Fibroblast of skin of back (primary cell): Measurements from ENCODE around the gene PALM2AKAP2. TPM values are rescaled to one million over a fixed set of nuclear protein-coding genes. Genes with fewer than 3 reads are reported as not detected.

Source experiments
- DNase-seq: peaks from one replicate; pipeline ENCODE4 v3.0.0-alpha.2; 2013
- polyA plus RNA-seq, 2 experiments: library from polyadenylated mRNA; unstranded; fragments of 120-200 nt; gene quantifications; one replicate each; pipeline ENCODE4 v1.2.1, GENCODE V29; 2013; ENCODE audit not compliant: insufficient read length in 2 of 2

PALM2AKAP2 gene
- 15.7 TPM for polyA plus RNA-seq (2013, experiment 1 of 2; ENCODE audit: insufficient read length)
- polyA plus RNA-seq (2013, experiment 2 of 2; ENCODE audit: insufficient read length): 18.9 TPM

DNA sequence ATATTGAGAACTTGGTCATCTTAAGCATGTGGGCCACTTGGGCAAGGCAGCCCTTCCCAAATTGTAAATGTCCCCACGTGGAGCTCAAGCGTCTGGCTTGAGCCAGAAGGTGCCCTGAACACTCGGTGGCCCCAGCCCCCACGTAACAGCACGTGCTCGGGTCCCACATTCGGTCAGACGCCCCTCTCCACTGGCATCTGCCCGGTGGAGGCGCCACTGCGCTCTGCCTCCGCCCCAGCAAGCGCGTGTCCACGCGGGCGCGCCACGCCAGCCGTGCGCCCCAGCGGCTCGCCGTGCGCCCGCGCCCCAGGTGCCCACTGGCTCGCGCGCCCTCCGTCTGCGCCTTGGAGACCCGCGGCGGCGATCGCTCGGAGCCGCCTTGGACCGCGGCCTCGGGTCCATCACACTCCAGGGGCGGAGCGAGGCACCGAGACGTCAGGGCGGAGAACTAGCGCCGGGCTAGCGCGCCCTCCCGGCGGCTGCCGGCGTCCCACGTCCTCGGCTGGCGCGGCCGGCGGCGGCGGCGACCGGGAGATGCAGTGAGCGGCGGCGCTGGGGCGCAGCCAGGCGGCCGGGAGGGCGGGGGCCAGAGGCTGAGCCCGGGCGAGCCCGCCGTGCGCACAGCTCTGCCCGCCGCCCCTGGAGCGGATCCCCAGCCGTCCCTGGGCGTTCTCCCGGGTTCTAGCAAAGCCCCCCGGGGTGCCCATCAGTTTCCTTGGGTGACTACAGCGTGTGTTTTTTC, at the start of gene PALM2AKAP2:
Gene PALM2AKAP2 (plus strand): TSS at position 488 of the 742 bp plus-strand sequence. CDS start 291 bp downstream, outside the sequence.
- DNase-seq: peak; percentile 84

DNA sequence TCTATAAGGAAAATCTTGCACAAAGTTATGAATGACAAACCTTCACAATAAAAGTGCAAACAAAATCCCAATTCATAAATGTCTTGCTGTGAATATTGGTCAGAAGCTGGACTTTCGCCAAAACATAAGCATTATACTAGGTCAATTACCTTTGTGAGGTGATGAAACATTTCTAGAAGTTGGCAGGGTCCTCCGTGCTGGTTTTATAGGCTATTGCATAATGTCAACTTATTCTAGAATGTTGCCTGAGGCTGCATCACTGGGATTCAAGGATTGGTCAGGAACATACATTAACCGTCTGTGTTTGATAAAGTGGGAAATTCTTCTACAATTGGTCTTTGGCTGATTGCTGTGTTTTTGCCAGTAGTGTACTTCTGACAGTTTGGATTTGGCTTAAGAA, 49.8 kb upstream of the PALM2AKAP2 start:
- no peak for DNase-seq

DNA sequence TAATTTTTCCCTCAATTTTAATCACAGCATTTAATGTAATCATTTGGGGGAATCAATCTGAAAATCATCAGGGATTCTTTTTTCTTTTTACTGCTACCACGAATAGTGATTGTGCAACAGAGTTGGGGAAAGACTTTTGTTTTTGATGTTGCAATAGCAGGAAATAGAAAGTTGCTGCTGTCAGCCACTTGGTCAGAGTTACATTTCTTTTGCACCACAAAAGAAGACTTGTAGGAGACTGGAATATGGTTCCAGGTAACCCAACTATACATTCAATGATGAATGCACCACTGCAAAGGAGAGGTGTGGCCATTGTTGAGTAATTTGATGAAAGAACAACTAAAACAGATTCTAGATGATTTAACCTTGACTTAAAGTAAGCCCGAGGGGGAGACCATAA, 46.3 kb upstream of the PALM2AKAP2 start:
- DNase-seq: no peak

DNA sequence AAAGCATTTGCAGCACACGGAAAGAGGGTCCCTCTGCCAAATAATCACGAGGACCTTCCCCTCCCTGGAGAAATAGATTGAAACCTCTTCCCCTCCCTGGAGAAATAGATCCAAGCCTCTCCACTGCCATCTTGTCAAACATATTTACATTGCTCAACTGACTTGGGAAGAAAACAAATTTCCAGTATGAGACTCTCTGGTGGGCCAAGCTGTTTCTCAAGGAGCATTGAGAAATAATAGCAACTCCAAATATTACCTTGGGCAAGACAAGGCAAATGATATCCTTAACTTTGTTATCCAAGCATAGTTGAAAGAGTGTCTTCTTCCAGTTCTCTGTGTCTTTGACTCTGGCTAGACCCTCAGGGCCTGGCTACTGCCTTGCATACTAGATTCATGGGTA, 45.2 kb upstream of the PALM2AKAP2 start:
- no peak for DNase-seq

DNA sequence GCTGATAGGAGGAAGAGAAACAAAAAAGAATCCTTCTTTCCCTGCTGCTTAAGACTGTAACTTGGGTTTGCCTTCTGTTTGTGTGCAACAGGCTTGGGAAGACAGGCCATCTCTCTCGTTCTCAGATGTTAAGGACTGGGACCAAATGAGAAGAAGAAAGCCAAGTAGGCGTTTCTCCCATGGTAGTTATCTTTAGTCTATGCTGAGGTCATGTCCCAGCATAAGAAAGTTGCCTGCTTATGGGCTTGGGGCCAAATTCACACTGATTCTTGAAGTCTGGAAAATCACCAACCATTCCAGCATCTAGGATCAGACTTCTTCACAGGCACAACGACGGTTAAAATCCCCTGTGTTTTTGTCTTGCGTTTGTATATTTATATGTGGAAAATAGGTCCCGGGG, 44.2 kb upstream of the PALM2AKAP2 start:
- DNase-seq: no peak

DNA sequence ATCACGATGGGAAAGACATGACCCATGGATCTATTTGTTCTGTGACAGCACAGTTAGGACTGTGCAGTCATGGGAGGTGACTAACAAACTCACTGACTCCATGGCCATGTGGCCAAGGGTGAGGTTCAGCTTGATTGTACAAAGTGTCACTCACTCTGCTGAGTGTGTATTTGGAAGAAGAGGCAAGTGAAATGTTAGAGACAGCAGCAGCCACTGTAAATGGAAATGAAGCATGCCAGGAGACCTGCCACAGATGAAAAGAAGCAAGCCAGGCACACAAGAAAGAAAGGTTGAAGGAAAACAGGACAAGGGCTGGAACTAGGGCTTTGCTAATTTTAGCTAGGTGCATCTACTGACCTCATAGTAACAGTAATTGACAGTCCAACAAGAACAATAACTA, 42.7 kb upstream of the PALM2AKAP2 start:
- DNase-seq: no peak

DNA sequence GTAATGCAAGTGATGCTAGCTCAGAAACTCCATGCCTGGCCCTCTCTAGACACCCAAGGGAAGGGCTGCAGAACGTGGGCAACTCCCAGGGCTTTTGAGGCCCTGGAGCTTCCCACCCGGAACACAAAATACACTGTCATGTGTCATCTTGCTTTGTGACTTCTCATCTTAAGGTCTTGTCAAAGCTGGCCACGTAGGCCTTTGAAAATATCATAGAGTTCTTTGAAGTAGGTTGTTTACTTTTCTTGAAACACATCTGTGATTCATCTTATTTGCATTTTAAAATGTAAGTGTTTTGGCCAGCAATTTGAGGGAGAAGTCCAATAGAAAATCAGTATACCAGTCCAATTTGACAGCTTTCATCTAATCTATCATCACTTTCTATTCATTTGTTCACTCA, 40.2 kb upstream of the PALM2AKAP2 start:
- DNase-seq: peak; percentile 18

DNA sequence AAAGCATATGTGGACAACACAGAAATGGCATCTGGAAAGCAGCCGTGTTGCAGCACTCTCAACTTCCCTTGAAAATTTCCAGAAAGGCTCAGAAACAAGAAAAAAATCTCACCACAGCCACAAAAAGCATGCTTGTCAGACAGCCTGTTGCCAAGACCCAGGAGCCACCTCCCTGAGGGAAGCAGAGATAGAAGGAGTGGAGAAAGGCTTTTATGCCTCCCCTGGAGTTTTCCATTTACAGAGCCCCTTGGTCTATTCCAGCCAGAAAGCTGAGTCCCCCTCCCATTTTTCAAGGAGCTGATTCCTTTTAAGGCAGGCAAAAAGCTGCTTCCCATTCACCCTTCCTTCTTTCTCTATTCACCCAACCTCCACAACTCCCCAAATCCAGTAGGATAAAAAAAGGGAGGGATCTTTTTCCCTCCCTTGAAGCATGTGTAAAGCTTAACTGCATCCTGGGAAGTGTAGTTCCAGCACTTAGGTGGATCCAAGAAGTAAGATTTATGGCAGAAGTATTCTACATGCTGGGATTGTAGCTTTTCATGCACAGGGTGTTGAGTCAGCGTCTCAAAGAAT, 37.1 kb upstream of the PALM2AKAP2 start:
- peak; percentile 33 for DNase-seq

DNA sequence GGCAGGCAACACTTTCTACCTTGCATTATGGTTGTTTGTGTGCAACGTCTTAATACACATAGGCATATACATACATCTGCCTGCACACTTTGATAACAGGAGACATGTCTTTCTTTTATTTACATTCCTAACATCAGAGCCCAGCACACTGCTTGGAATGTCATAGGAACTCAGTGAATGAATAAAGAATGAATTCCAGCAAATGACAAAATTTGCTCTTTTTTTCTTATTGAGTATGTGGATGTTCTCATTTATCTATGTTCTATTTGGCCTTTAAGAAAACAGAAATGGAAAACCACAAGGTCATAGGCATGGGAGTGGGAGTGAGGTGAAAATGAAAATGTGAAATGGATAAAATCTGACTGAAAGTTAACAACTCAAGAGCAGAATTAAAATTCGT, 36.3 kb upstream of the PALM2AKAP2 start:
- DNase-seq: peak; percentile 50

DNA sequence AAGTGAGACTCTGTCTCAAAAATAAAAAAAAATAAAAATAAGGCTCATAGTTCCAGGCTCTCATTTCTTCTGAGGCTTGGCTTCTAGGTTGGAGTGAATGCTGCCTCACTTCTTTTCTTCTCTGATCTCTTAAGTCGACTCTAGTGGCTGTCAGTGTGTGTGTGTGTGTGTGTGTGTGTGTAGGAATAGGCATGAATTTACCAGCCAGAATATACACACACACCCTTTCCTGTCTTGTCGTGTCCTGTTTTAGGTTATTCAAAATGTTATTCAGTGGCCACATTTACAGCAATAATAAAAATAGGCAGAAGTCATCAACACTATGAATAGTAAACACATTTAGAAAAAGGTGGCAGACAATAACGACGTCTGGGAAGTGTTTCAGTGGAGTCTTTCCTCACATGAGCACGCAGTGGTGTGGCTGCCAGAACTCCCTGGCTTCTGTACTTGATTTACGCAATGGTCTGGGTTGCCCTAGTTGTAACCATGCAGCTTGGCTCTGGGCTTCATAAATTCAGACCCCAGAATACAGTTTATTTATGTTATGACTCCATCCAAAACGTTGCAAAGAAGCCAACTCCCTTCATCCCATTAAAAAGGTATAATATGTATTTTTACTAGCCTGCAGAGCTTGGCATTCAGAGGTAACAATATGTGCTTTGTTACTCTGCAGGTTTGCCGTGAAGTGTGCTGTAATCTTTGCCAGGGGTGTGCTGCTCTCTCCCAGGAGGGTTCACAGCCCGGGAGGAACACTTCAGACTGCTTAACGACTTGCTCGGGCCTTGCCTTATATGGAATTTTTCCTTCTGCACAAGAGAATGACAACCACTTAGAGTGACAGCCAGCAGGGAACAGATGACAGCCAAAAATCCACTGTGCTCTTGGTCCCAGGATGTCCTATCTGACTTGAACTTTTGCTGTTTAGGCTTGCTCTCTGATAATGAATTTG, 34.4 kb upstream of the PALM2AKAP2 start:
- peak; percentile 48 for DNase-seq

DNA sequence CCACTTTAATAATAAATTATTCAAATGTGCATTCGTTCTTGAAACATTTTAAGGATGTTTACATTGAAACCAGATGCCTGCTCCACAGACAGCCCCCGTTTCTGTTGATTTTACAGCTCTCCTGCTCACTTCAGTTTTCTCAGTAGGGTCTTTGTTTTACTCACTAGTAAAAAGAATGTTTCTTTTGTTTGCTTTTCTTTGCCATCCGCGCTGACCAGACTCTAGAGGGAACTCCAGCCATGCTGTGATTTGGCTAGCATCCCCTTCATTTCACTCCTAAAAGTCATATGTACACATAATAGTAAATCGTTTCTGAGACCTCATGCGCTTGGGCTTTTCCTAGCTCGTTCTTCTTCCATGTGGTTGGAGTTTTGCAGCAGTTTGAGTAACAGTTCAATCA, 28.7 kb upstream of the PALM2AKAP2 start:
- peak; percentile 85 for DNase-seq

DNA sequence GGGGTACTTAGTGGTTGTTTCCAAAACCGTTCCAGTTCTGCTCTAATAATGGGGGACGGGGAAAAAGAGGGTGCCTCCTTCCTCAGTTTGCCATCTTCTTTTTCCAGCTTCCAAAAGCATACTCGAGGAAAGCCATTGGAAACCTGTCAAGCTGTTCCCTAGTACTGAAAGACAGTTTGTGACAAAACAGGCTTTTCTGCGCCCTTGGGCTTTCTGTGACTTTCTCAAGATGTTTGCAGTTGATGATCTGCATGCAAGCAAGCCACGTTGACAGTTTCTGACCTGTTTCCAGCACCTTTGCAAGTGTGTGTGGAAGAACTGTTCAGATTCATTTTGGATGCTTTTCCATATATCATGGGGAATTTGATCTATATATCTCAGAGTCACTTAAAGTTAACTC, 26.7 kb upstream of the PALM2AKAP2 start:
- no peak for DNase-seq

DNA sequence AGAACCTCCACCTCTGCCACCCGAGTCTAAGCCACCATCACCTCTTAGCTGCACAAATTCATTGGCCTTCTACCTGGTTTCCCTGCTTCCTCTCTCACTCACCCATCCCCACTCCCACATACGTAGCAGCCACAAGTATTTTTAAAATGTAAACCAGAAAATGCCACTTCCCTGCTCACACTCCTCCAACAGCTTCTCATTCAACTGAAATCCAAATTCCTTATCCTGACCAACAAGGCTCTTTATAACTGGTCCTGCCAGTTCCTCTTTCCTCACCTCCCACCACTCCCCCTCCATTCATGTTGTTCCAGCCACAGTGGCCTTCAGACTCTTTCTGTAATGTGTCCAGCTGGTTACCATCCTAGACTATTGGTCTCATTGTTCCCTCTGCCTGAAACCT, 25.0 kb upstream of the PALM2AKAP2 start:
- DNase-seq: peak; percentile 31

DNA sequence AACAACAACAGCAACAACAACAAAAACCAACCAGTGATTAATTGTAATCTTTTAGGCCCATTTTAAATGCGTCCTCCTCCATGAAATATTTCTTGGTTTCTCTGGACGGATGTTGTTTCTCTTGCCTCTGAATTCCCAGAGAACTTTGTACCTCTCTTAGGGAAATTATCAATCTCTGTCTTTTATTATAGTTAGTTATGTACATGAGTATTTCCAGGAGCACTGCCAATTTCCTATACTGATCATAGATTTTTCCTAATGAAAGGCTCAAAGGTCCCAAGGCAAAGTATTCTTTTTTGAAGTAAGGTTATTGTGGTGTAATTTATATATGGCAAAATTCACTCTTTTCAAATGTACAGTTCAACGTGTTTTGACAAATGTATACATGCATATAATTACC, 20.4 kb upstream of the PALM2AKAP2 start:
- DNase-seq: no peak

DNA sequence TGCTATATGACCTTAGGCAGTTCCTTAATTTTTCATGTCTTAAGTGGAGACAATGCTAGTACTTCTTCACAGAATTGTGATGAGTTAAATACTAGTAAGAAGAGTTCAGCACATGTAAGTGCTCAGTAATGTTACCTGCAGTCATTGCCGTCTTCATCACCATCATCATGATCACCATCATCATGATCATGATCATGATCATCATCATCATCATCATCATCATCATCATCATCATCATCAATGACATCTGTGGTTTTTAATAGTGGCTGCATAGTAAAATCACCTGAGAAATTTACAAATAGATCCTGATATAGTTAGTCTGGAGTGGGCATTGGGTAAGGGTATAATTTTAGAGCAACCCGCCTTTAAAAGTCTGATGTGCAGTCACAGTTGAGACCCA, 14.7 kb upstream of the PALM2AKAP2 start:
- no peak for DNase-seq

DNA sequence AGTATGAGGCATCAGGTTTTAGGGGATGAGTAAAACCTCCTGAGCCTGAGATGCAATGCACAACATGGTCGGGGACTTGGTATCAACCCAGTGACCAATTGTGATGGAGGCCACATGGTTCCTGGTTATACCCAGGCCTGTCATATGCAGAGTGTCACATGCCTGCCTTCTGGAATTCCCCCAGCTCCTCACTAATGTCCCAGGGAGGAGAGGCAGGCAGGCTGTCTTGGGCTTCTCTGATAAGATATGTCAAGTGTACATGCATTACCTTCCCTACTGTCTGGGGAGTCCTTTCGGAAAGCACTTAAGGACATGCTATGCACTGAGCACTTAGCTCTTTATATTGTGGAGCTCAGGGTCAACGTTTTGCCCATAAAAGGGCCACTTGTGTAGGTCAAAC, 14.2 kb upstream of the PALM2AKAP2 start:
- DNase-seq: no peak

DNA sequence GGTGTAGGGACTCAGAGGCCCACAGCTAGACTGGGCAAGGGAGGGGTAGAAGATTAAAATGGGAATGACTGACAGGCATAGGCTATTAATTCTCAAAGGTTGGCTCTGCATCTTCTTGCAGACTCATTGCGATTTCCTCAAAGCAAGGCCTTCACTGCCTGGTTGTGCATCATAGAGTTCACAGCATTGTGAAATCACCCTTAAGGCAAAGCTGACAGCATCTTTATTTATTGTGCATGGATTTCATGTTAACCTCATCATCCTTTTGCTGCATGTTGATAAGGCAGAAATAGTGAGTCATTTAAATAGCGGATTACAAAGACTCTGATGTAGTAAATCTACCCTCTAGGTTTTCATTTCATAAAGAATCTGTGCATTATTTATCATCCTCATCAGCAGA, 13.6 kb upstream of the PALM2AKAP2 start:
- peak; percentile 67 for DNase-seq

DNA sequence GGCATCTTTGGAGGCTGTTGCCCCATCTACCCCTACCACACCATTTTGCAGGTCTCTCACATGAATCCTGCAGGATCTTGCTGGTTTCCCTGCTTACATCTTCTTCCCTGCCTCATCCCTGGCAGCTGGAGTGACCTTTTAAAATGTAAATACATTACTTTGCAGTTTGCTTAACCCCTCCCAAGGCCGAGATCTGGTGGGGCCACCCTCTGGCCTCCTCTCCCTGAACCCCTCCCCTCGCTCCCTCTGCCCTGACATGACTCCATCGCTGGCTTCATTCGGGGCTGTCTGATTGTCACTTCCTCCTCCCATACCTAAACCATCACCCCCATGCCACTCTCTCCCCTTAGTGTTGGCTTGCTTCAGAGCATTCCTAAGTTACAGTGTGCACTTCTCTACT, 12.6 kb upstream of the PALM2AKAP2 start:
- DNase-seq: no peak

DNA sequence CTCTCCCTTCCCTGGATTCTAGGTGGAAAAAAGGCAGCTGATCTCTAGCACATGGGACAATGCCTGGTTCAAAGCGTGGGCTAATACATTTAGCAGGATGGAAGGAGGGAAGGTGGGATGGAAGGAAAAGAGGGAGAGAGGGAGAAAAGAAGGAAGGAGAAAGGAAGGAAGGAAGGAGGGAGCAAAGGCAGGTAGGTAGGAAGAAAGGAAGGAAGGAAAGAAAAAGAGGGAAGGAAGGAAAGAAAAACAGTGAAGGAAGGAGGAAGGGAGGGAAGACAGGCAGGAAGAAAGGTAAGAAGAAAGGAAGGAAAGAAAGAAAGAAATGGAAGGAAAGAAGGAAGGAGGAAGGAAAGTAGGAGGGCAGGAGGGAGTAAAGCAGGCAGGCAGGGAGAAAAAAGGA, 12.2 kb upstream of the PALM2AKAP2 start:
- DNase-seq: no peak

DNA sequence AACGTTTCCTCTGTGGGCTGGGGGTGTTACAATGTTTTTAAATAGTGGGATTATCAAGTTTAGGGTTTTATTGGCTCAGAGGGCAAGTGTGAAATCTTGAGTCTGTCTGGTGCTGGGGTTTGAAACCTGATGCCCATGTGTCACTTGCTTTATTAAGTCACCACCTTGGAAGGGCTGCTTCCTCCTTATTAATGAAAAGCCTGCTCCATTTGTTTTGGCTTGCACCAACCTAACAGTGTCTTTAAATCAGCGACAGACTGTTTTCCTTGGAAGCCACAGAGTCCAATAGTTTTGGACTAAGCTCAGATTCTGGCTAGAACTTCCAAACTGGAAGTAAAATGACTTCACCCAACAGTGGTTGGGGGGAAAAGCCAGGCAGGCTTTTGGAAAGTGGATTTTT, 10.7 kb upstream of the PALM2AKAP2 start:
- peak; percentile 74 for DNase-seq

DNA sequence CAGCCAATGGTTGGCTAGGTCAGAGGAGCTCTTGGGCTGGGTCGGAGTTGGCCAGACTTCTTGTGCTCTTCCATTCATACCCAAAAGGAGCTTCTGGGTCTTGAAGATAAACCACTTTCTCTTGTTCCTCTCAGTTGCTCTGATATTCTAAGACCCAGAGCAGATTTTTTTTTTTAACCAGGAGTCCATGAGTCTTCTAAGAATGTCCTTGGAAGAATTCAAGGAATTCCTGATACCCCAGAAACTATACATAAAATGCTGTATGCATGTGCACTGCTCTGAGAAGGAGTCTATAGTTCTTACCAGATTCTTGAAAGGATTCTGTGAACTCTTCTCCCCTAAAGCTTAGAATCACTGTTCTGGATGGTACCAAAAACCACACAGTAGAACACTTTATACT, 9.9 kb upstream of the PALM2AKAP2 start:
- peak; percentile 65 for DNase-seq

DNA sequence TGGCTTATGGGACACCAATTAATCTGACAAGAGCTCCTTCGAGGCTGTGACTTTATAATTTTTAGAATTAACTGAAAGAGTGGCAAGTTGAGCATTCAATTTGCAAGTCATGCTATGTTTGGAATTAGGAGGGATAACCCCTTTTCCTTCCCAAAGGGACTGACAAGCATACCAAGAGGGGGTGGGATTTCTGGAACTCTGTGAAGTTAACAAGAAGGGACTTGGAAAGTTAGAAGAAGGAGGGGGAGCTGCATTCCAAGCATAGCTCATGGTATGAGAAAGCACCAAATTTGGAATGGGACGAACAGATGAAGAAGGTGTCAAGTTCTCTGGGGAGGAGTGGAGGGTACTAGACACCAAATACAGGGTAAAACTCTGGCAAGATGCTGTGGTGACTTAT, 8.9 kb upstream of the PALM2AKAP2 start:
- peak; percentile 98 for DNase-seq
